Neuron (in vitro differentiated cells): ENCODE results near the gene SORBS1.

Source experiments
- H2AFZ ChIP-seq: one replicate; pipeline ENCODE4 v1.6.1; 2013; ENCODE audit warnings: low read depth, mild to moderate bottlenecking, inconsistent platforms, low read length, moderate library complexity
- H3K27me3 ChIP-seq: one replicate; pipeline ENCODE4 v1.6.1; 2013; ENCODE audit warnings: low read length; ENCODE audit not compliant: insufficient read depth
- H3K36me3 ChIP-seq: one replicate; pipeline ENCODE4 v1.6.1; 2013; ENCODE audit warnings: low read length; ENCODE audit not compliant: insufficient read depth
- H3K4me1 ChIP-seq: one replicate; pipeline ENCODE4 v1.6.1; 2013; ENCODE audit warnings: low read length; ENCODE audit not compliant: insufficient read depth
- H3K4me3 ChIP-seq: 2 replicates; pipeline ENCODE4 v1.5.1; 2013; ENCODE audit warnings: mild to moderate bottlenecking, low read length, moderate library complexity
- H3K9me3 ChIP-seq: one replicate; pipeline ENCODE4 v1.6.1; 2013; ENCODE audit warnings: low read length

SORBS1 gene

GRCh38 chr10:95462740-95463667, 98.2 kb downstream of the SORBS1 start:
- Histone ChIP-seq H3K9me3 (no peaks in the 10 kb centered on the region), H3K4me1 (peaks cover 23% of the 10 kb centered on the region), H3K27me3 (no peaks in the 10 kb centered on the region), H3K36me3 (no peaks in the 10 kb centered on the region), H2AFZ (no peak overlapping the region), H3K4me3 (no peak overlapping the region)

GRCh38 chr10:95461611-95462010, 99.6 kb downstream of the SORBS1 start:
- no peaks in the 10 kb centered on the region for H3K27me3 ChIP-seq
- H3K4me3 ChIP-seq: no peak overlapping the region
- H3K9me3 ChIP-seq: no peaks in the 10 kb centered on the region
- H3K4me1 ChIP-seq: peaks cover 17% of the 10 kb centered on the region
- no peaks in the 10 kb centered on the region for H3K36me3 ChIP-seq
- H2AFZ ChIP-seq: no peak overlapping the region

GRCh38 chr10:95459446-95460045, 101.6 kb downstream of the SORBS1 start:
- no peaks in the 10 kb centered on the region for H3K36me3 ChIP-seq
- H3K4me1 ChIP-seq: peaks cover 14% of the 10 kb centered on the region
- no peaks in the 10 kb centered on the region for H3K9me3 ChIP-seq
- H3K27me3 ChIP-seq: no peaks in the 10 kb centered on the region
- H2AFZ ChIP-seq: no peak overlapping the region
- H3K4me3 ChIP-seq: no peak overlapping the region

GRCh38 chr10:95458871-95459270, 102.3 kb downstream of the SORBS1 start:
- no peaks in the 10 kb centered on the region for H3K27me3 ChIP-seq

GRCh38 chr10:95458014-95458413, 103.2 kb downstream of the SORBS1 start:
- Histone ChIP-seq H3K27me3 (no peaks in the 10 kb centered on the region), H3K36me3 (no peaks in the 10 kb centered on the region), H3K4me1 (peaks cover 14% of the 10 kb centered on the region), H3K4me3 (no peak overlapping the region), H2AFZ (no peak overlapping the region), H3K9me3 (no peaks in the 10 kb centered on the region)

More at GRCh38 chr10:95458871-95459270, 102.3 kb downstream of the SORBS1 start:
- no peak overlapping the region for H3K4me3 ChIP-seq
- no peak overlapping the region for H2AFZ ChIP-seq
- H3K9me3 ChIP-seq: no peaks in the 10 kb centered on the region
- H3K4me1 ChIP-seq: peaks cover 14% of the 10 kb centered on the region
- H3K36me3 ChIP-seq: no peaks in the 10 kb centered on the region

GRCh38 chr10:95457319-95457886, 103.8 kb downstream of the SORBS1 start:
- H3K4me3 ChIP-seq: no peak overlapping the region
- no peaks in the 10 kb centered on the region for H3K36me3 ChIP-seq
- peaks cover 14% of the 10 kb centered on the region for H3K4me1 ChIP-seq
- H2AFZ ChIP-seq: no peak overlapping the region
- H3K27me3 ChIP-seq: no peaks in the 10 kb centered on the region
- no peaks in the 10 kb centered on the region for H3K9me3 ChIP-seq

GRCh38 chr10:95456516-95456915, 104.7 kb downstream of the SORBS1 start:
- Histone ChIP-seq H3K27me3 (no peaks in the 10 kb centered on the region), H3K4me1 (peaks cover 13% of the 10 kb centered on the region), H3K4me3 (no peak overlapping the region), H3K9me3 (no peaks in the 10 kb centered on the region), H2AFZ (no peak overlapping the region), H3K36me3 (no peaks in the 10 kb centered on the region)

- H3K4me1 ChIP-seq: peaks cover 10% of the 10 kb centered on the region
- H3K9me3 ChIP-seq: no peaks in the 10 kb centered on the region
- H3K36me3 ChIP-seq: no peaks in the 10 kb centered on the region
- H2AFZ ChIP-seq: no peak overlapping the region
- no peaks in the 10 kb centered on the region for H3K27me3 ChIP-seq
- H3K4me3 ChIP-seq: no peak overlapping the region
Measured at GRCh38 chr10:95454940-95455339, 106.2 kb downstream of the SORBS1 start.

- Histone ChIP-seq H3K36me3 (no peaks in the 10 kb centered on the region), H3K4me1 (peaks cover 5% of the 10 kb centered on the region), H3K9me3 (no peaks in the 10 kb centered on the region), H3K4me3 (no peak overlapping the region), H3K27me3 (no peaks in the 10 kb centered on the region), H2AFZ (no peak overlapping the region)
Measured at GRCh38 chr10:95454356-95454755, 106.8 kb downstream of the SORBS1 start.

- no peaks in the 10 kb centered on the region for H3K36me3 ChIP-seq
- no peaks in the 10 kb centered on the region for H3K9me3 ChIP-seq
- no peaks in the 10 kb centered on the region for H3K4me1 ChIP-seq
- H3K4me3 ChIP-seq: no peak overlapping the region
- no peaks in the 10 kb centered on the region for H3K27me3 ChIP-seq
- no peak overlapping the region for H2AFZ ChIP-seq
Measured at GRCh38 chr10:95451568-95452524, 109.3 kb downstream of the SORBS1 start.

- H2AFZ ChIP-seq: no peak overlapping the region
Measured at GRCh38 chr10:95451150-95451549, 110.0 kb downstream of the SORBS1 start.

GRCh38 chr10:95450188-95450587, 111.0 kb downstream of the SORBS1 start:
- H3K27me3 ChIP-seq: no peaks in the 10 kb centered on the region
- H2AFZ ChIP-seq: no peak overlapping the region
- H3K4me3 ChIP-seq: no peak overlapping the region
- no peaks in the 10 kb centered on the region for H3K9me3 ChIP-seq
- H3K36me3 ChIP-seq: no peaks in the 10 kb centered on the region
- H3K4me1 ChIP-seq: no peaks in the 10 kb centered on the region

More at GRCh38 chr10:95451150-95451549, 110.0 kb downstream of the SORBS1 start:
- H3K9me3 ChIP-seq: no peaks in the 10 kb centered on the region
- H3K4me1 ChIP-seq: no peaks in the 10 kb centered on the region
- H3K36me3 ChIP-seq: no peaks in the 10 kb centered on the region
- no peaks in the 10 kb centered on the region for H3K27me3 ChIP-seq
- no peak overlapping the region for H3K4me3 ChIP-seq
